ENCODE data around the gene FAM120B. TPM values are rescaled to one million over a fixed set of nuclear protein-coding genes. Genes with fewer than 3 reads are reported as not detected.

The FAM120B gene
- total and polyA plus RNA-seq, 4 experiments from 2014 or later, result 22.7 to 48.6 (median 40.1) TPM

DNA sequence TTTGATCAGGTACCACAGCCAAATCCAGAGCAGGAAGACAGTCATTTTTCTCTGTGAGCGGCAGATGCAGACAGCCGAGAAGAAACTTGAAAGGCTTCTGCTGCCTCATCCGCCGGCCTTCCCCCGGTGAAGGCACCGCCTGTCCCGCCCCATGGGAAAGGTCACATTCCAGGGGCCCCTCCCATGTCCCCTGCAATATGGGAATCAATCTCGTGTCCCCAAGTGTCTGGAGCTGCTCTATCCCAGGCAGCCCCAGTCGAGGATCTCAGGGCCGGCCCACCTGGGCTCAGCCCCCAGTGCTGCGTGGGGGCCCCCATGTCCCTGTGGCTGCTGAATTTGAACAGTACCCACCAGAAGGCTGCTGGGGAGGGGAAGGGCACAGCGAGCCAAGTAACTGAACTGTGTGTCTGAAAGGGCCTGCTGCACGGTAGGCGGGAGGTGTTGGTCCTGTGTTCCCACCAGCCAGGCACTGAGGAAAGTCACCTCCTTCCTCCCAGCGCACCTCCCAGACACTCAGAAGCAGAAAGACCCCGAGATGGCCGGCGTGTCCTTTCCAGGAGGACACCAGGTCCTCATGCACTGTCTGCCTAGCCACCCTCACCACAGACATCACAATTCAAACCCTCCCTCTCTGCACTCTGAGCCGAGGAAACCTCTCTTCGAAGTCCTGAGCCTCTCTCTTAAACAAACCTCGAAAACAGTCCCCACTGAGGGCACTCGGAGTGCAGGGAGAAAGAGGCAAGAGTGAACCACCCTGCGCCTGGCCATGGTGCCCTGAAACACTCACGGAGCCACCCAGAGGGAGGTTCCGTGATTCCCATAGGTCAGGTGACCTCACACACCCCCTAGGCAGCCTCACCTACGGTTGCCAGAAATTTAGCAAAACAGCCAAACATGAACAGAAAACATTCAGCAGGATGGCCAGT lies 147.3 kb downstream of the FAM120B start:
- intact Hi-C loops (cut with micrococcal nuclease), result no loop called here
- H3K36me3 Mint-ChIP-seq, result no peaks in the 10 kb centered on the region
- ChIA-PET POLR2A (ENCODE audit: partially characterized antibody) (no interaction called here), CTCF (ENCODE audit: partially characterized antibody) (no interaction called here)
- DNase-seq, result no peak
- Histone ChIP-seq H3K4me3 (ENCODE audit: low read length in 2 of 2) (no peak overlapping the region), H3K9me3 (ENCODE audit: control insufficient read depth in 1 of 2, low read length in 2 of 2) (no peaks in the 10 kb centered on the region), H3K27me3 (ENCODE audit: insufficient read depth, low read length) (no peaks in the 10 kb centered on the region), H3K4me1 (ENCODE audit: insufficient read depth, low read length) (no peaks in the 10 kb centered on the region), H3K36me3 (ENCODE audit: insufficient read depth, low read length) (no peaks in the 10 kb centered on the region), H3K27ac (ENCODE audit: low read depth, low read length) (no peak overlapping the region)
- H3K4me3 Mint-ChIP-seq, result no peak overlapping the region
- H3K9me3 Mint-ChIP-seq, result peaks cover 0 to 2% (median 0%) of the 10 kb centered on the region in 8 donors
- peaks cover 0 to 3% (median 0%) of the 10 kb centered on the region in 4 donors for H3K4me1 Mint-ChIP-seq
- H3K27me3 Mint-ChIP-seq, result peaks cover 2 to 3% of the 10 kb centered on the region in 2 donors
- no peak overlapping the region for H3K27ac Mint-ChIP-seq

- Mint-ChIP-seq H3K36me3 (no peaks in the 10 kb centered on the region), H3K4me1 (peaks cover 4 to 7% (median 4%) of the 10 kb centered on the region in 4 donors), H3K4me3 (no peak overlapping the region), H3K27ac (no peak overlapping the region), H3K27me3 (peaks cover 6% of the 10 kb centered on the region in 2 donors), H3K9me3 (peaks cover 0 to 2% (median 0%) of the 10 kb centered on the region in 8 donors)
- no peaks in the 10 kb centered on the region for H3K9me3 ChIP-seq (ENCODE audit: control insufficient read depth in 1 of 2, low read length in 2 of 2)
- POLR2A ChIA-PET (ENCODE audit: partially characterized antibody), result no interaction called here
- CTCF ChIA-PET (ENCODE audit: partially characterized antibody), result no interaction called here
- no peaks in the 10 kb centered on the region for H3K36me3 ChIP-seq (ENCODE audit: insufficient read depth, low read length)
- H3K4me1 ChIP-seq (ENCODE audit: insufficient read depth, low read length), result no peaks in the 10 kb centered on the region
- H3K27ac ChIP-seq (ENCODE audit: low read depth, low read length), result no peak overlapping the region
- intact Hi-C loops (cut with micrococcal nuclease), result no loop called here
- H3K4me3 ChIP-seq (ENCODE audit: low read length in 2 of 2), result no peak overlapping the region
- no peak for DNase-seq
- no peaks in the 10 kb centered on the region for H3K27me3 ChIP-seq (ENCODE audit: insufficient read depth, low read length)
These were observed 148.1 kb downstream of the FAM120B start for GRCh38 chr6:170454512-170455285.

GRCh38 chr6:170455335-170455979 lies 148.9 kb downstream of the FAM120B start:
- ChIA-PET CTCF (ENCODE audit: partially characterized antibody) (no interaction called here), POLR2A (ENCODE audit: partially characterized antibody) (no interaction called here)
- H3K27ac ChIP-seq (ENCODE audit: low read depth, low read length), result no peak overlapping the region
- no peaks in the 10 kb centered on the region for H3K36me3 ChIP-seq (ENCODE audit: insufficient read depth, low read length)
- H3K36me3 Mint-ChIP-seq, result no peaks in the 10 kb centered on the region
- H3K27me3 Mint-ChIP-seq, result peaks cover 7 to 8% of the 10 kb centered on the region in 2 donors
- no peak overlapping the region for H3K4me3 ChIP-seq (ENCODE audit: low read length in 2 of 2)
- intact Hi-C loops (cut with micrococcal nuclease), result no loop called here
- no peaks in the 10 kb centered on the region for H3K27me3 ChIP-seq (ENCODE audit: insufficient read depth, low read length)
- no peak overlapping the region for H3K27ac Mint-ChIP-seq
- no peak overlapping the region for H3K4me3 Mint-ChIP-seq
- H3K9me3 Mint-ChIP-seq, result peaks cover 0 to 2% (median 0%) of the 10 kb centered on the region in 8 donors
- H3K4me1 ChIP-seq (ENCODE audit: insufficient read depth, low read length), result no peaks in the 10 kb centered on the region
- no peak for DNase-seq
- peaks cover 4 to 10% (median 6%) of the 10 kb centered on the region in 4 donors for H3K4me1 Mint-ChIP-seq
- no peaks in the 10 kb centered on the region for H3K9me3 ChIP-seq (ENCODE audit: control insufficient read depth in 1 of 2, low read length in 2 of 2)

- Histone ChIP-seq H3K36me3 (ENCODE audit: insufficient read depth, low read length) (no peaks in the 10 kb centered on the region), H3K4me1 (ENCODE audit: insufficient read depth, low read length) (no peaks in the 10 kb centered on the region), H3K9me3 (ENCODE audit: control insufficient read depth in 1 of 2, low read length in 2 of 2) (no peaks in the 10 kb centered on the region), H3K27ac (ENCODE audit: low read depth, low read length) (no peak overlapping the region), H3K27me3 (ENCODE audit: insufficient read depth, low read length) (no peaks in the 10 kb centered on the region), H3K4me3 (ENCODE audit: low read length in 2 of 2) (no peak overlapping the region)
- Mint-ChIP-seq H3K36me3 (no peaks in the 10 kb centered on the region), H3K4me1 (peaks cover 4 to 10% (median 6%) of the 10 kb centered on the region in 4 donors), H3K27ac (no peak overlapping the region), H3K4me3 (no peak overlapping the region), H3K9me3 (peaks cover 0 to 2% (median 0%) of the 10 kb centered on the region in 8 donors), H3K27me3 (peaks cover 8% of the 10 kb centered on the region in 2 donors)
- POLR2A ChIA-PET (ENCODE audit: partially characterized antibody), result no interaction called here
- no peak for DNase-seq
- CTCF ChIA-PET (ENCODE audit: partially characterized antibody), result no interaction called here
- intact Hi-C loops (cut with micrococcal nuclease), result no loop called here
These were observed 149.8 kb downstream of the FAM120B start for GRCh38 chr6:170456334-170456733.

Small RNA genes lying within 50 kb of the gene (microRNA-seq; reads per million reads assigned to microRNA genes)
- gene MIR4644 (ENCODE audit: borderline microRNAs expressed, borderline number of aligned reads, borderline replicate concordance), result not detected

Other genes starting within 250 kb of the FAM120B start
- gene DLL1, start 15.7 kb upstream of the FAM120B start, total RNA-seq, result 1 to 10 TPM; 1.7 to 3.4 TPM
- gene DLL1, start 15.7 kb upstream of the FAM120B start, polyA plus RNA-seq, result under 1 TPM in 1 of 2 donors, not detected in 1; 0.07 TPM
- 10 to 100 TPM; 94.2 to 98.6 TPM for gene PSMB1, start 246.5 kb downstream of the FAM120B start, total RNA-seq
- gene PSMB1, start 246.5 kb downstream of the FAM120B start, polyA plus RNA-seq, result 100 to 1,000 TPM; 445 to 705 TPM
- 10 to 100 TPM; 27.2 to 27.5 TPM for gene TBP, start 247.6 kb downstream of the FAM120B start, total RNA-seq
- 10 to 100 TPM; 13.5 to 22.4 TPM for gene TBP, start 247.6 kb downstream of the FAM120B start, polyA plus RNA-seq

Measured in CD4-positive, alpha-beta memory T cell (primary cell).